HUES48 (cell line): ENCODE data around the gene MYCBP2.
"Not testable (repeated sequence)": the region's sequence is repeated elsewhere in the genome, so short reads cannot be mapped to it uniquely, and the experiment has no call there.

Experiments used
- H3K27ac ChIP-seq: one replicate; pipeline ENCODE4 v1.7.0; 2013; ENCODE audit warnings: low read depth, low read length, inconsistent platforms
- H3K27me3 ChIP-seq: 2 replicates; pipeline ENCODE4 v1.6.1; 2013; ENCODE audit warnings: mild to moderate bottlenecking, low read length; ENCODE audit not compliant: control insufficient read depth, insufficient read depth
- H3K36me3 ChIP-seq: 2 replicates; pipeline ENCODE4 v1.6.1; 2013; ENCODE audit warnings: low read length; ENCODE audit not compliant: control insufficient read depth, insufficient read depth
- H3K4me1 ChIP-seq: 2 replicates; pipeline ENCODE4 v1.6.1; 2013; ENCODE audit warnings: mild to moderate bottlenecking, low read length; ENCODE audit not compliant: control insufficient read depth, insufficient read depth
- H3K4me3 ChIP-seq: 2 replicates; pipeline ENCODE4 v1.5.1; 2013; ENCODE audit warnings: mild to moderate bottlenecking, low read depth, low read length
- H3K9ac ChIP-seq: 2 replicates; pipeline ENCODE4 v1.6.1; 2013; ENCODE audit warnings: mild to moderate bottlenecking, low read depth, low read length, moderate library complexity
- H3K9me3 ChIP-seq: 2 replicates; pipeline ENCODE4 v1.6.1; 2013; ENCODE audit warnings: low read length; ENCODE audit not compliant: control insufficient read depth, insufficient read depth

The MYCBP2 gene

DNA sequence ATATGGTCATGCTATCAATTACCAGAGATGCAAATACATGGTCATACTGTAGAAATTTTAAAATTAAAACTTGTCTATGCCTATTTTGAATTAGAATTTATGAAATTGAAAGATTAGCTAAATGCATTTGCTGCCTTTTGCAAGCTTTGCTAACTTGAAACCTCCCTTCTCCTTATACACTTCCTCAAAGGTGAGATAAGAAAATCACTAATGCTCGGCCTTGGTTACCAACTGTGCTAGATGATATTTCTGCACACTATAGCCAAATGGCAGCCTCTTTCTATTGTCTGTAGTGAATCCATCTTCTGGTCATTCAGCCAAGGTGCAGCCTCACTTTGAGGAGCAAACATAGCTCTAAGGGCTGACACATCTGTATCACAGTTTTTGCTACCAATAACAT, 31.1 kb upstream of the MYCBP2 start:
- no peak overlapping the region for H3K4me3 ChIP-seq
- no peak overlapping the region for H3K9ac ChIP-seq
- no peaks in the 10 kb centered on the region for H3K4me1 ChIP-seq
- H3K27ac ChIP-seq = no peak overlapping the region
- H3K27me3 ChIP-seq = no peaks in the 10 kb centered on the region
- no peaks in the 10 kb centered on the region for H3K9me3 ChIP-seq
- no peaks in the 10 kb centered on the region for H3K36me3 ChIP-seq

DNA sequence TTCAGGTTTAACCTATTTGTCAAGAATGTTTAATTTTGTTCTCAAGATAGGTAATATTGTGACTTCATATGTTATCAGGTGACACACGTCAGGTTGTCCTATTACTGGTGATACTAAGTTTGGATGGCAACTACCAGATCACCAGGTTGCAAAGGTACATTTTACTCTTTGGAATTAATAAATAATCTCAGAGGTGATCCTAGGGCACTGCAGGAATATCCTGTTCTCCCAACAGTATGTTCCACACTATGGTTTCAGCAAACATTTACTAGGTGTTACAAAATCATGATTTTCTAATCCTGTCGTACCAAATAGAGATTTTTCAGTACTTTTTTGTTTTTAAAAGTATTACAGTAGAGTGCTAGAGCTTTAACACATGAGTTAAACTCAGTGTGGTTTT, 29.3 kb upstream of the MYCBP2 start:
- H3K36me3 ChIP-seq = no peaks in the 10 kb centered on the region
- H3K9ac ChIP-seq = no peak overlapping the region
- no peaks in the 10 kb centered on the region for H3K9me3 ChIP-seq
- no peak overlapping the region for H3K27ac ChIP-seq
- no peak overlapping the region for H3K4me3 ChIP-seq
- H3K27me3 ChIP-seq = no peaks in the 10 kb centered on the region
- no peaks in the 10 kb centered on the region for H3K4me1 ChIP-seq

DNA sequence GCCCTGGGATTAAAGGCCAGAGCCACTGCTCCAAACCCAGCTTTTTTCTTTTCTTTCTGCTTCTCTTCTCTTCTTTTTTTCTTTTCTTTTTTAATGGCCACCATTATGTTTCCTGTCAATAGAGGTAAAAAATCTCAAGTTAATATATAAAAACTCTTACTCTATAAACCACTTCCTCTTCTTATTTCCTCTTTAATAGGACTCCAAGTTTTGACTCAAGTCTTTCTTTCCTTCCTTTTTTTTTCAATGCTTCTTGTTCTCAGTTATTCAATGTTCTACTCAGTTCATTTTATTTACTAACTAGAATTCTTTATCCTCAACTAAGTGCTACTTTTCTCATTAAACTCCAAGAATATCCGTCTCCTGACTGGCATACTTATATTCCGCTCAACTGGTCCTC, 27.1 kb upstream of the MYCBP2 start:
- Histone ChIP-seq H3K4me3 (no peak overlapping the region), H3K9me3 (no peaks in the 10 kb centered on the region), H3K9ac (no peak overlapping the region), H3K36me3 (no peaks in the 10 kb centered on the region), H3K27ac (no peak overlapping the region), H3K27me3 (no peaks in the 10 kb centered on the region), H3K4me1 (no peaks in the 10 kb centered on the region)

GRCh38 chr13:77351315-77351714, 24.4 kb upstream of the MYCBP2 start:
- no peak overlapping the region for H3K27ac ChIP-seq
- H3K36me3 ChIP-seq = no peaks in the 10 kb centered on the region
- H3K27me3 ChIP-seq = no peaks in the 10 kb centered on the region
- no peak overlapping the region for H3K4me3 ChIP-seq
- H3K9ac ChIP-seq = no peak overlapping the region
- H3K4me1 ChIP-seq = no peaks in the 10 kb centered on the region
- H3K9me3 ChIP-seq = no peaks in the 10 kb centered on the region

DNA sequence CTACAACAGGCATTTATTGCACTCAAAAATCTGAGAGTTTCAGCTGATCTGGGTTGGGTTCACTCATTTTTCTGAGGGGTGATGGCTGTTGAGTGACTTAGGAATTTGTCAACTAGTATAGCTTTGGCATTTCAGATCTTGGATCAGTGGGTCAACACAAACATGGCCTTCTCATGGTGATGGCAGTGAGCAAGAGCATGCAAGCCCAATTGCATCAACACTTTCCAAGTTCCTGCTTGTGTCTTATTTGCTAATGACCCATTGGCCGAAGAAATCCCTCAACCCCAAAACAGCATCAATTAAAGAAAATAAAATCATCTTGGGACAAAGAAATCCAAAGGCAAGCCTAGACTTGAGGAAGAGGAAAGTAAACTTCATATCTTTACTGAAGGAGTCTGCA, 23.9 kb upstream of the MYCBP2 start:
- no peak overlapping the region for H3K27ac ChIP-seq
- H3K4me1 ChIP-seq = no peaks in the 10 kb centered on the region
- H3K4me3 ChIP-seq = no peak overlapping the region
- H3K36me3 ChIP-seq = no peaks in the 10 kb centered on the region
- H3K9ac ChIP-seq = no peak overlapping the region
- H3K27me3 ChIP-seq = no peaks in the 10 kb centered on the region
- H3K9me3 ChIP-seq = no peaks in the 10 kb centered on the region

GRCh38 chr13:77349365-77349764, 22.5 kb upstream of the MYCBP2 start:
- Histone ChIP-seq H3K4me3 (no peak overlapping the region), H3K4me1 (no peaks in the 10 kb centered on the region), H3K9me3 (no peaks in the 10 kb centered on the region), H3K27me3 (no peaks in the 10 kb centered on the region), H3K9ac (no peak overlapping the region), H3K36me3 (no peaks in the 10 kb centered on the region), H3K27ac (no peak overlapping the region)

DNA sequence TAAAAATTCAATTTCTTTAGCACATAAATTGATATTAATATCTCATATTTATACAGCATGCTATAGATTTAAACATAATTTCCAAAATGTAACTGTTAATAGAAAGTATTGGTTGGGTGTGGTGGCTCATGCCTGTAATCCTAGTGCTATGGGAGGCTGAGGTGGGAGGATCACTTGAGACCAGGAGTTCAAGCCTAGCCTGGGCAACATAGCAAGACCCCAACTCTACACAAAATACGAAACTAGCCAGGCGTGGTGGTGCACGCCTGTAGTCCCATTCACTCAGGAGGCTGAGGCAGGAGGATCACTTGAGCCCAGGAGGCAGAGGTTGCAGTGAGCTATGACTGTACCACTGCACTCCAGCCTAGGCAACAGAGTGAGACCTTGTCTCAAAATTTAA, 20.5 kb upstream of the MYCBP2 start:
- not testable (repeated sequence) for H3K36me3 ChIP-seq

GRCh38 chr13:77345150-77345780, 18.4 kb upstream of the MYCBP2 start:
- no peaks in the 10 kb centered on the region for H3K4me1 ChIP-seq
- no peak overlapping the region for H3K9ac ChIP-seq
- H3K27ac ChIP-seq = no peak overlapping the region
- no peaks in the 10 kb centered on the region for H3K27me3 ChIP-seq
- no peak overlapping the region for H3K4me3 ChIP-seq
- no peaks in the 10 kb centered on the region for H3K9me3 ChIP-seq
- no peaks in the 10 kb centered on the region for H3K36me3 ChIP-seq

More for the DNA sequence above, 20.5 kb upstream of the MYCBP2 start:
- H3K9ac ChIP-seq, H3K27me3 ChIP-seq, H3K27ac ChIP-seq, H3K9me3 ChIP-seq, H3K4me3 ChIP-seq, H3K4me1 ChIP-seq: not testable (repeated sequence)

GRCh38 chr13:77343841-77344240, 16.9 kb upstream of the MYCBP2 start:
- no peaks in the 10 kb centered on the region for H3K27me3 ChIP-seq
- no peaks in the 10 kb centered on the region for H3K9me3 ChIP-seq
- no peaks in the 10 kb centered on the region for H3K4me1 ChIP-seq

GRCh38 chr13:77339408-77339807, 12.5 kb upstream of the MYCBP2 start:
- H3K27ac ChIP-seq = no peak overlapping the region
- no peaks in the 10 kb centered on the region for H3K4me1 ChIP-seq
- no peaks in the 10 kb centered on the region for H3K9me3 ChIP-seq
- no peaks in the 10 kb centered on the region for H3K36me3 ChIP-seq
- no peak overlapping the region for H3K4me3 ChIP-seq
- H3K9ac ChIP-seq = no peak overlapping the region
- no peaks in the 10 kb centered on the region for H3K27me3 ChIP-seq

More at GRCh38 chr13:77343841-77344240, 16.9 kb upstream of the MYCBP2 start:
- no peak overlapping the region for H3K4me3 ChIP-seq
- no peak overlapping the region for H3K9ac ChIP-seq
- H3K36me3 ChIP-seq = no peaks in the 10 kb centered on the region
- H3K27ac ChIP-seq = no peak overlapping the region

DNA sequence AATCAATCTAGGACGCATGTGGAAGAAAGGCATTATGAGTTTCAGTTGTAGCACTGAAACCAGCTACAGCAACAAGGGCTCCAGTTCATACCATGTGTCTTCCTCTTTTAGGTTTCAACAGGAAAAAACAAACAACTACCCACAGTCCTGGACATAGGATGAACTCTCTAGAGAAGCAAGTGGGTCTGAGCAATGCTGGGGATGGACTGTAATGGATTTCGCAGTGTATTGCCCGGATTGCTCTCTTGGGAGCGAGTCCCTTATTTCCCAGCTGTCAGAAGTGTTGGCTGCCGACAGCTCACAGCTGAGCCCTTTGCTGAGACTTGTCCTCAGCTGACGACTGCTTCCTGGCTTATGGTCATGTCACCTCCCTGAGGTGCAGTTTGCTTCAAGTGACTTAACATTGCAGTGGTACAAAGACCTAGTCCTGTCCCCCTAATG, 12.1 kb upstream of the MYCBP2 start:
- no peaks in the 10 kb centered on the region for H3K27me3 ChIP-seq
- H3K4me1 ChIP-seq = no peaks in the 10 kb centered on the region
- no peak overlapping the region for H3K4me3 ChIP-seq
- no peak overlapping the region for H3K27ac ChIP-seq
- H3K9me3 ChIP-seq = no peaks in the 10 kb centered on the region
- H3K9ac ChIP-seq = no peak overlapping the region
- H3K36me3 ChIP-seq = no peaks in the 10 kb centered on the region

GRCh38 chr13:77338329-77338728, 11.4 kb upstream of the MYCBP2 start:
- no peaks in the 10 kb centered on the region for H3K9me3 ChIP-seq
- no peaks in the 10 kb centered on the region for H3K4me1 ChIP-seq
- H3K27ac ChIP-seq = no peak overlapping the region
- no peak overlapping the region for H3K9ac ChIP-seq
- H3K27me3 ChIP-seq = no peaks in the 10 kb centered on the region
- no peak overlapping the region for H3K4me3 ChIP-seq
- H3K36me3 ChIP-seq = no peaks in the 10 kb centered on the region
